Stimulated activated CD4-positive, alpha-beta T cell treated with anti-CD3 and anti-CD28 coated beads, Interleukin-1b, Interleukin-23, amount 100 ng/mL, for 4 hours (primary cell): Measurements from ENCODE around the gene FOXD4L6.
"Not testable (repeated sequence)": the region's sequence is repeated elsewhere in the genome, so short reads cannot be mapped to it uniquely, and the experiment has no call there.

Experiments used
- DNase-seq, 2 donors: peaks; one replicate each; pipeline ENCODE4 v3.0.0-alpha.2; 2020; ENCODE audit warnings: low read depth in 2 of 2

Gene FOXD4L6

DNA sequence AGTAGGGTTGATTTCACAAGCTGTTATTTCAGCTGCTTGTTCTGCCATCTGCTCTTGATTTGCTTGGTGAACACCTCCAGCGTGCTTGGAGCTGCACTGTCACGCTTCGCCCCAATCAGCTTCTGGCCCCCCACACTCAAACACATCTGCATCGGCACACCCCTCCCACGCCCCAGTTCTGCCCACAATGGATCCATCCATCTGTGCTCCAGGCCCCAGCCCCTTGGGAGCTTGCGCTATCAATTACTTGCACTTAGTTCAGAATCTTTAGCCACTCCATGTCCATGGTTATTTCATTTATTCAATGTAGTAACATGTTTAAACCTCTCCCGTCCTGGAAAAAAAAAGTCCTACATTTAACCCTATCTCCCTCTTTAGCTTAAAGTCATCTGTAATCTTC, 28.0 kb downstream of the FOXD4L6 start:
- DNase-seq, result not testable (repeated sequence)

GRCh38 chr9:41098759-41099158, 29.7 kb downstream of the FOXD4L6 start:
- not testable (repeated sequence) for DNase-seq

DNA sequence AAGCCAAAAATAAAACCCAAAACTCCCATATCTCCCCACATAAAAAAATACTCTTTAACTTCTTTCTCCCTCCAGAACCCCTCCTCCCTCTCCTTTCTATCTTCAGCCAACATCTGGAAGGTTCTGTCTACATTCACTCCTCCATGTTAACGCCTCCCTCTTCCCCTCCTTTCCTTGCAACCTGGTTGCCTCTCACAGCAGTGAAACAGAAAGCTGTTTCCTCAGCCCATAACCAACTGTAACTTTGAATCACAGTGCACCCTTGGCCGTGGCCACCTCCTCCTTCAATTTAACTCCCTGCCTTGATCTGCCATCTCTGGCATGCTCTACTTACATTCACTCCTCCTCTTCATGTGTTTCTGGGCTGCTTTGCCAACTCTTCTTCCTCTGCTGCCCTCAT, 33.4 kb downstream of the FOXD4L6 start:
- DNase-seq, result not testable (repeated sequence)

DNA sequence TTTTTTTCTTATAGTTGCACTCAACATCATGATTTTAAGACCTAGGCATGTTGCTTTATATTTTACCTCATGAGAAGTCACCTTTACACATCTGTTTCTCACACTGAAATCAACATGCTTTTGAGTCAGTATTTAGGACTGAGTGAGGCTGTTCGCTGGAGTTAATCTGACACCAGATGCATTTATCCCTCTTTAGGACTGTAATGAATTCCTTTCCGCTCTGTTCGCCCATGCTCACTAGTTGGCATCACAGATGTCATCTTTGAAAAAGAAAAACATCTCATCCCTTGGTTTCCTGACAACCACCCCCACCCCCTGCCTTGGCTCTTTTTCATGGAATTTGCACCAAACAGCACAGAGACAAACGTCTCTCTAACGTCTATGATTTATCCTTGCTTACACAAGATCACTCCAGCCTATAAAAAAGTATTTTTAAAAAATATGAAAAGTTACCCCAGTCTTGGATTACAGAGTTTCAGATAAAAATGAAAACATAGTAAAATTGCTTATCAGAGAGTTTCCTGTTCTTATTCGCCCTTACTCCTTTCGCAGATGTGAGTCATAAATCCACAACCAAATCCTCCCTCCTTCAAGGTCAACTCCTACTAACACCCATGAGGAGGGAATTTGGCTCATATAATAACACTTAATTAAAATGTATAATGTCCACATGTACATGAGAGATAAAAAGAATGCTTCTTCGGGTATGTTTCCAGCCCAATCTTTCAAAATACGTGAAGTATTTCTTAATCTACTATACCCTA, 34.3 kb downstream of the FOXD4L6 start:
- DNase-seq, result not testable (repeated sequence)

- not testable (repeated sequence) for DNase-seq
These were observed 37.6 kb downstream of the FOXD4L6 start for GRCh38 chr9:41090922-41091321.

- not testable (repeated sequence) for DNase-seq
These were observed 38.1 kb downstream of the FOXD4L6 start for GRCh38 chr9:41090386-41090785.

DNA sequence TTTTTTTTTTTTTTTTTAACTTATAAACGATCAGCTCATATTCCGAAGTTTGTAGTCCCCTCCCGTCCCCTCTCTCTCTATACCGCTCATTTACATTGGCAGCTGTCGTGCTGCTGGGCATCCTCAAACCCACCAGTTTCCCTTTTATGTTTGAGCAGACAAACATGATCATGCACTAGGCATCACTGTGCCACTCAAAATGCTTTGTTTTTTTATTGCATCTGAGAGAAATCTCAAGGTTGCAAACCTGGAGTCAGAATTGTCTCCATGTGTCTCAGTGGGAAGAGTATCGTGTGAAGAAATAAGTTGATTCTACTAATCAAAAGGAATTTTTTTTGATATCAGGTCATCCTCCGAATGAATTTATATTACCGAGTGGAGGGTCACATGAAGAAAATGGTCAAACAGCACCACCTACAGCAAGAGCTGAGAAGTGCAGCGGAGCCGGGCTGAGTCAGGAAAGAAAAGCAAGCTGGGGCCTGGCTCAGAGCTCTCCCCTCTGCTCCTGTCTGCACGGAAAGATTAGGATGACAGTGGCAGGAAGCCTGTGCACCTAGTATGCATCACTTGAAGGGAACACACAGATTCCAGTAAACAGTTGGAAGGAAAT, 39.9 kb downstream of the FOXD4L6 start:
- DNase-seq, result not testable (repeated sequence)

GRCh38 chr9:41087929-41088328, 40.6 kb downstream of the FOXD4L6 start:
- DNase-seq, result not testable (repeated sequence)

GRCh38 chr9:41087157-41087780, 41.2 kb downstream of the FOXD4L6 start:
- DNase-seq, result not testable (repeated sequence)

DNA sequence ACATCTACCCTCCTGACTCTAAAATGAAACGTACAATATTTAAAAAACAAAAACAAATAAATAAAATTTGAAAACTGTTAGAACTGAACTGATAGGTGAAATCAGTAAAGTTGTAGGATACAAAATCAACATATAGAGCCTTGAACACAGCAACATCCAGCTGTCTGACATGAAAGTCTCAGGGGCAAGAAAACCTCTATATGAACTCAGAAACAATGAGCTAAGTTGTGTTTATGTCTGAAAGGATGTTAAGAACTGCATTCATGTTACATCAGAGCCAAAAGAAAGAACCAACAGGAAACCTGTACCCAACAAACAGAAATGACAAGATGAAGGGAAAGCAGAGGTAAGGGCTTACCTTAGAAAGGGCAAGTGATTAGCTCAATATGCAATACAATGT, 41.8 kb downstream of the FOXD4L6 start:
- not testable (repeated sequence) for DNase-seq

GRCh38 chr9:41086215-41086614, 42.3 kb downstream of the FOXD4L6 start:
- not testable (repeated sequence) for DNase-seq

- not testable (repeated sequence) for DNase-seq
These were observed 46.1 kb downstream of the FOXD4L6 start for GRCh38 chr9:41082358-41082757.

DNA sequence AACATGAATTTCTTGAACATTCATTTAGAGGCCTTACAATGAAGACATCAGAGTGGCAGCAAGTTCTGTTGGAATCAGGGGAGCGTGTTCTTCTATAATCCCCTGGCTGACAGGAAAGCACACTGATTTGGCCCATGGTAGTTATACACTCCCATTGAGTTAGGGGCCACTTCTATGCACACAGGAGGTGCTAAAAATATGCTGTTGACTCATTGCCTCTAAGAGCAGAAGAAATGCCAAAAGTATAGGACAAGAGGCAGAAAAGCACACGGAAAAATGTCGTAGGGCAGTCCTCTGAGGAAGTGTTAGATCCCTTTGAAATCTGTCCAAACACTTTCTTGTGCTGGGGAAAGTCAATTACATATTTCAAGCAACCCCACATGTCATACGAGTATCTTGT, 49.0 kb downstream of the FOXD4L6 start:
- DNase-seq, result not testable (repeated sequence)

GRCh38 chr9:41077586-41077985, 50.9 kb downstream of the FOXD4L6 start:
- not testable (repeated sequence) for DNase-seq
